GM21528 (cell line): Measurements from ENCODE around the gene TSHZ2.

Experiments used
- ATAC-seq: cut with Tn5 transposase; IDR thresholded peaks from one replicate; pipeline ENCODE4 v1.9.1; 2021; ENCODE audit warnings: mild to moderate bottlenecking, moderate library complexity; ENCODE audit not compliant: unreplicated experiment, low FRiP score

The TSHZ2 gene

DNA sequence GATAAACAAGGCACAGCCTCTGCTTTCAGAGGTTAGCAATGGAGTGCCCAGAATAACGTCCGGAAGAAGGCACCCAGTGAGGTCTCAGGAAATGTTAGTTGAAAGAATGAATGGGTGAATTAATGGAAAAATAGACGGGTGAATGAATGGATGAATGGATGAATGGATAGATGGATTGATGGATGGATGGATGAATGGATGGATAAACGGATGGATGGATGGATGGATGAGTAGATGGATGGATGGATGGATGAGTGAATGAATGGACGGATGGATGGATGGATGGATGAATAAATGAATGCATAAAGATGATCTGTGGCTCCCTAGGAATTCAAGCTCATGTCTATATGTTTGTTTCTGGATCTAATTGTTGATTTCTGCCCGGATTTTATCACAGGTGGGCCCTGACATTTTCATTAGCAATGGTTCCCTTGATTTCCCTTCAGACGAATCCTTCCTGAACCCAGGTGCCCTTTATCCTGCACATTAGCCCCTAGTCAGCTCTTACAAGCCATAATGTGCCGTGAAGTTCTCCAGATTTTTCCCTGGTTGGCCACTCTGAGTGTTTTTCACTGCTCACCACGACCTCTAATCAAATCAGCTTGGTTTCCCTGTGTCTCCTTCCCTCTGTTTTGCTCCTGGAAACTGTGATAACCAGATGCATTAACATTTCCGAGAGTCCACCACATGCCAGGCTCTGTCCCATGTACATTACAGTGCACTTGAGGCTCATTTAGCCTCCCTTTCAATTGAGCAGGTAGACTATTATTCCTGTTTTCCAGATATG is 22.2 kb downstream of the TSHZ2 start:
- no peak for ATAC-seq

- no peak for ATAC-seq
Measured at GRCh38 chr20:52996130-52996529, 24.0 kb downstream of the TSHZ2 start.

- no peak for ATAC-seq
Measured at GRCh38 chr20:52996658-52997057, 24.5 kb downstream of the TSHZ2 start.

GRCh38 chr20:52998268-52998667 is 26.1 kb downstream of the TSHZ2 start:
- no peak for ATAC-seq

GRCh38 chr20:52999040-52999439 is 26.9 kb downstream of the TSHZ2 start:
- no peak for ATAC-seq

DNA sequence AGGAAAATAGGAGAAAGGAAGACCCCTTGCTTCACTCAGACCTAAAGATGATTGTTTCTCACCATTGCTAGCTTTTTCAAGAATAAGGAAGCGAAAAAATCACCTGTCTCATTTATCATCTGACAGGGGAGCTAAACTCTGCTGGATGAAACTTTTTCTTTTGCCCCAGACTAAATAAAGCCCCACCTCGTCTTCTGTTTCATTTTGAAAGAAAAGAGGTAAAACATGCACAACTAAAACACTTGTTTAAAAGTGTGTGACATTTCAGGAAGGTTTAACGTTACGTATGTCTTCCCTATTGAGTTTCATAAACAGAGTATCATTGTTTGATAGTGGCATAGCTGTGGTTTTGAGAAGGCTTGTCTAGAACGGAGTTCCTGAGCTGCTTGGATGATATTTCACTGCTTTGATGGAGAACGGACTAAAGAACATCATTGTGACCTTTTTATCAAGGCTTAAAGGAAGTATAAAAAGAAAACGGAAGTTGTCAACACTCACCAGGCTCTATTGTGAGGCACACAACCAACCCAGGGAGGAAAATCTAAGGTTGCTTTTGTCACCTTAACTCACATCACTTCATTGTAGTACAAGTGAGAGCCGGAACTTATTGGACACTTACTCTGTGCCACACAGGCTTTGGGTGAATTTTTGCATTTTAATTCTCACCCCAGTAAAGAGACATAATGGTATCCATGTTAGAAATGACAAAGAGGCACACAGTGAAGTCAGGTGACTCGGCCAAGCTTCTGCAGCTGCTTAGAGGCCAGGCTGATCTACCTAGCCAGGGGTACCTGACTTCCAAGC is 29.5 kb downstream of the TSHZ2 start:
- ATAC-seq, result peak; percentile 70

DNA sequence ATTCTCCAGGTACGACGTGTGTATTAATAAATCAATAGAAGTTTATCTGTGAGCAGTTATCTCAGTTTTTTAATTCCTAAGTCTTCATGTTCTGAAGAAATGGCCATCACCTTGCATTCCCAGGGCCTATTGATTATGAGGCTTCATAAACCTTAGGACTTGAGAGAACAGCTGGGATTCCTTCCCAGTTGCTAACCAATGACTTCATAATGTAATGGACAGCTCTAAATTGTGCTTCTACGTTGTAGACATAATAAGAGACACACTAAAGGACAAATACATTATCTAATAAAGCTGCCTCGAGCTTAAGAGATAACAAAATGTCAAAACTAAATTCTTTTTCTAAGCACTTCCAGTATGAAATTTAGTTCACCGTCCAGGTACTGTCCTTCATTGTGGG is 30.6 kb downstream of the TSHZ2 start:
- no peak for ATAC-seq

- ATAC-seq, result no peak
Measured at GRCh38 chr20:53003420-53004154, 31.4 kb downstream of the TSHZ2 start.

DNA sequence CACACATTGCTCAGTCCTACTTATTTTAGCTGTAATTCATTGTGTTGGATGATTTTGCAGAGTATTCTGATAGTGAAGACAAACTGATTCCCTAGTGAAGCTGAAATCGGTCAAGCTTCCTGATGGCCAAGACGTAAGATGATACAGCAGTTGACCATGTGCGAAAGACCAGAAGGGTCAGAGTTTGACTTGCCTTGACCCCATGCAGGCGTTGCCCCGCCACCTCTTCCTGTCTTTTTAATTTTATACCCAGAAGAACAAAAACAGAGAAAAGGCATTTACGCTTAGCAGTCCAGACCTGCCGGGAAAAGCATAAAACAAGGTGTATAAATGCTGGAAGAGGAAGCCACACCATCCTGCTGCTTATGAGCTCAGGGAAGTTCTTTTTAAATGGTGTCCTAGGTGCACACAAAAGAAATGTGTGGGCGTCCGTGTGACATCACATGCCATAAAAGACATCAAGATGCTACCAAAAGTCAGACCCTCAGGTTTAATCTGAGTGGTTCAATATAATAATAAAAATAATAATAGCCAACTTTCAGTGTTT is 32.2 kb downstream of the TSHZ2 start:
- no peak for ATAC-seq

GRCh38 chr20:53009979-53010735 is 38.0 kb downstream of the TSHZ2 start:
- ATAC-seq, result no peak

DNA sequence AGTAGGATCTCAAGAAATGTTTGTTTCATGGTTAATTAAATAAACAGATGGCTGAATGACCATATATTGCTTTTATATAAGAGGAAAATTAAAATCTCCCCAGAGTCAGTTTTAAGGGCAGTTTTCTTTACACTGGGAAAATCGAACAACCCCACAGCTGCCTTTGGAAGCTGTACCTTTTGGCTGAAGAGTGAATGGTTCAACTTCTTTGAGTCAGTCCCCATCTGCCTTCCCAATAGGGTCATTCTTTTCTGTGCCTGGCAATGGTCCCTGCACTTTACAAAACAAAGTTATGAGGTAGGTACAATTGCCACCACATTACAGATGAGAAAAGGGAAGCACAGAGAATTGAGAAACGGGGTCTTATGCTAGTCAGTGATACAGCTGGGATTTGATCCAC is 39.5 kb downstream of the TSHZ2 start:
- no peak for ATAC-seq

GRCh38 chr20:53013183-53013582 is 41.0 kb downstream of the TSHZ2 start:
- no peak for ATAC-seq

- ATAC-seq, result no peak
Measured at GRCh38 chr20:53013847-53014246, 41.7 kb downstream of the TSHZ2 start.

DNA sequence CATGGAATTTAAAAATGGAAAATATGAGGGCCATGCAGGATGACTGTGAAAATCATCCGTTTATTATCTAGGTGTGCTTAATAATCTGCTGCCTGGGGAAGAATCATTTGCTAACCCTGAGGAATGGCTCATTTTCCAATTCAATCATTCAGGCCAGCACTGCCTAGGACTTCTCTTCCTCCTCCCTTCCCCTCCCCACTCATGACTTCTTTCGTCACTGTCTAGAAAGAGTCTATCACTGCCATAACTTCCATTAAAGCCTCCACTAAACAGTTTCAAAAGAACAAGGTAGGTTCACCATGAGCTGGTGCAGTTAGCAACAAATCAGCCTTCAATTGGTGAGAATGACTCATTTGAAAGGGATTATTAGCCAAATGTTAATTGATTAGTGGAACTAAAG is 43.9 kb downstream of the TSHZ2 start:
- no peak for ATAC-seq

DNA sequence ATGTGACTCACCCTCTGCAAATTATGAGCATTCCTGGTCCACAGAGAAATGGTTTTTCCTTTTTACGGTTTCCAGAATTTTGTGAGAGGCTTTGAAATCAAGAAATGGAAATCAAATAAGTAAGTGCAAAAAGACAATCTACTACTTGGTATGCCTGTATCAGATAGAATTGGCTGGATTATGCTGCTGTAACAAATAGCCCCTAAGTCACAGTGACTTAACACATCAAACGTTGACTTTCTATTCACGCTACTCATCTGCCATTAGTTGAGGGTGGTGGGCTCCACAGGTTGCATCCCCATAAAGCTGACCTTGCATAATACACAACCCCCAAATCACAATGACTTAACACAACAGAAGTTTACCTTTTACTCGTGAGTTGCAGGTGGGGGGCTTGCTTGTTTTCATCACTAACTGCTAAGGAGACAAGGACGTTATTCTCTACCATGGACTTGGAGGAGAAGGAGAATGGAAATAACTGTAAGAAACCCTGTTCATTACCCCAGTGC is 44.4 kb downstream of the TSHZ2 start:
- no peak for ATAC-seq

DNA sequence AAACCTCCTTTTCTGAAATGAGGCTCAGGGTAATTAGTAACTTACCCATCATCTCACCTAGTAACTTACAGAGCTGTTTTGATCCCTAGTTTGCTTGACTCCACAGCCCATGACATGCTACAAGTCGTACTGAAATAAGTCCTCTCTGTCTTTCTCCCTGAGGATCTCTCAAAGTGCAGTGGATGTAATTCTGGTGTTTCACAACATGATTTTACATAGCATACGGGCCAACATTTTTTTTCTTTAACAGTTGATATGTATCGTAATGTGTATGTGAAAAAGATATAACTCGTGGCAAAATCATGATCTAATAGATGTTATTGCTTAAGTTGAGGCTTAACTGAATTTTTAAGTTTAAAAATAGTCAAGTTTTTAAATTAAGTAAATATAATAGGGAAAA is 45.0 kb downstream of the TSHZ2 start:
- no peak for ATAC-seq

DNA sequence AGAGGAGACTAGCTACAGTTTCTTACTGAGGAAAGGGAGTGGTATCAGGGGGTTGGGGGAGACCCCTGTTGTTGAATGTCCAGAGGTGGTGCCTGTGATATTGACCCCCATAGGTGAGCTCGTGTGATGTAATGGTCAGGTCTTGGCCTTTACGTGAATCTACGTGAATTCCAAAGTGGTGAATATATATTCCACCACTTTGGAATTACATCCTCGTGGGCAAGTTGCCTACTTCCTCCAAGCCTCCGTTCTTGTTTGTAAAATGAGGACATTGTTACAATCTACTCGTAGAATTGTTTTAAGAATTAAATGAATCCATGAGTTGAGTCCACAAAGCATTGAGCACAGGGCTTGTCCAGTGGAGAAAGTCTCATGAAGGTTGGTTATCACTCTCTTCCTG is 47.3 kb downstream of the TSHZ2 start:
- no peak for ATAC-seq

GRCh38 chr20:53020376-53020775 is 48.2 kb downstream of the TSHZ2 start:
- ATAC-seq, result no peak

- no peak for ATAC-seq
Measured at GRCh38 chr20:53020834-53021233, 48.7 kb downstream of the TSHZ2 start.

DNA sequence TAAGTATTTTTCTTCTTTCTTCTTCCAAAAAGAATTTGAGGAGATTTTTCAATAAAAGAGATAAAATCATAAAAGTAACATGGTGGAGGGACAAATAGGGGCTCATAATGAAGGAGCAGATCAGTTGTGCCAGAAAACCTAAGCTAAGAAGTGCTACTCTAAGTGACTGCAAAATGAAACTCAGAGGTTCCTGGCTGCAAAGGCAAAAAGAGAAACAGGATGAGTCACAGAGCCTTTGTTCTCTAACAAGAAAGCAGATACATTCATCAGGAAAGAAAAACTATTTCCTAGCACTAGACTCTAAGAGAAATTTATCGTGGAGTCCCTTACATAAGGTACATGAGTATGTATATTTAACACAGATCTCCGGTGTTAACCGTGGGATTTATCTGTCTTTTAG is 49.8 kb downstream of the TSHZ2 start:
- ATAC-seq, result no peak
